ENCODE results near the gene SLC26A1.

SLC26A1 gene

GRCh38 chr4:998096-998691 lies 5.0 kb upstream of the SLC26A1 start:
- DNase-seq (ENCODE audit: low spot score), result no peak

DNA sequence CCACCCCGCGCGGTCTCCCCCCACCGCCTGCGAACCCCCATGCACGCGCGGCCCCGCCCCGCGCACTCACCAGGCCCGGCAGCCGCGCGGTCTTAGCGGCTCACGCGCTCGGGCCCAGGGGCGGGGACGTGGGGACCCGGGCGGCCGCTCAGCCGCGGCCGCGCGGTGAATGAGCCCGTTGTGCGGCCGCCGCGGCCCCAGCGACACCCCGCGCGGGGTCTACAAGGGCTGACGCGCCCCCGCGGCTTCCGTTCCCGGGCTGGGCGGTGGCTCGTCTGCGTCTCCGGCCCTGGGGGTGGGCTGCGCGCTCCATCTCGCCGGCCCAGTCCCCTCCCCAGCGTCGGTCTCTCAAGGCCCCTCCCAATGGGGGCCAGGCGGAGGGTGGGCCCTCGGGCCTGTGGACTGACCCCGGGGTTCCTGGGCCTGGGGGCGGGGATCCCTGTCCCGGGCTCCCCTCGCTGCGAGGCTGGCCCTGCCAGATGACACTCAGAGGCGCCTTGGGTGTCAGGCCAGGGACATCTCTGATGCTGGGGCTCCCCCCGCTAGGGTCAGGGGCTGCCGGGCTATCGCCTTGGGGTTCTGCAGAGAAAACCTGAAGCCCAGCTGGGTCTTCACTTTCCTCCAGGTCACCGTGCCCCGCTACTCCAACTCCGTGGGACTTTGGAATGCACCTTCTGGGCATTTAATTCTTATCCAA lies 4.3 kb upstream of the SLC26A1 start:
- DNase-seq (ENCODE audit: low spot score), result no peak

- no peak for DNase-seq (ENCODE audit: low spot score)
Observed at GRCh38 chr4:996997-997374, 3.8 kb upstream of the SLC26A1 start.

GRCh38 chr4:996030-996996 lies 3.1 kb upstream of the SLC26A1 start:
- no peak for DNase-seq (ENCODE audit: low spot score)

DNA sequence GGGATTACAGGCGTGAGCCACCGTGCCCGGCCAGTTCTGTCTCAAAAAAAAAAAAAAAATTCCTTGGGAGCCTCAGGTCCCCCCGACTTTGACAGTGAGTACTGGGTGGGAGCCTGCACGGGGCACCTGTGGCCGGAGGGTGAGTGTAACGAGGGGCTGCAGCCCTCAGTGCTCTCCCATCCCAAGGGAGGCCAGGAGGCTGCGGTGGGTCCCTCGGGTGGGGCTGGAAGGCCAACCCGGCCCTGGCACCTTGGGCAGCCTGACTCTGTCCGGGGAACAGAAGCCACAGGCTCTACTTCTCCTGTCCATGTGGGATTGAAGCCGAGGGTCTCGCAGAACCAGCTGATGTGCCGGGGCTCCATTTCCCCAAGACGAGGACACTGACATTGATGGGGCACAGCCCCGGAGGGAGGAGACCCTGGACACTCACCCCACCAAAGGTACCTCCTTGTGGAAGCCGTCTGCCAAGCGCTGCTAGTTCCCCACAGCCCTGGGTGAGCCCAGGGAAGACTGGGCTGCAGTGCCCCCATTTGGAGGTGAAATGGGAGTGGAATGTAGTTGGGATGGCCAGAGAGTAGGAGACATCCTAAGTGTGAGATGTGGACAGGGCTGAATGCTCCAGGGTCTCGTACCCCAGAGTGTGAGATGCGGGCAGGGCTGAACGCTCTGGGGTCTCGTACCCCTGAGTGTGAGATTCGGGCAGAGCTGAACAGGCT lies 2.3 kb upstream of the SLC26A1 start:
- DNase-seq (ENCODE audit: low spot score), result no peak

GRCh38 chr4:992297-993110 lies 700 bp downstream of the SLC26A1 start:
- no peak for DNase-seq (ENCODE audit: low spot score)

- no peak for DNase-seq (ENCODE audit: low spot score)
Observed at GRCh38 chr4:991451-992296, 1.5 kb downstream of the SLC26A1 start.

DNA sequence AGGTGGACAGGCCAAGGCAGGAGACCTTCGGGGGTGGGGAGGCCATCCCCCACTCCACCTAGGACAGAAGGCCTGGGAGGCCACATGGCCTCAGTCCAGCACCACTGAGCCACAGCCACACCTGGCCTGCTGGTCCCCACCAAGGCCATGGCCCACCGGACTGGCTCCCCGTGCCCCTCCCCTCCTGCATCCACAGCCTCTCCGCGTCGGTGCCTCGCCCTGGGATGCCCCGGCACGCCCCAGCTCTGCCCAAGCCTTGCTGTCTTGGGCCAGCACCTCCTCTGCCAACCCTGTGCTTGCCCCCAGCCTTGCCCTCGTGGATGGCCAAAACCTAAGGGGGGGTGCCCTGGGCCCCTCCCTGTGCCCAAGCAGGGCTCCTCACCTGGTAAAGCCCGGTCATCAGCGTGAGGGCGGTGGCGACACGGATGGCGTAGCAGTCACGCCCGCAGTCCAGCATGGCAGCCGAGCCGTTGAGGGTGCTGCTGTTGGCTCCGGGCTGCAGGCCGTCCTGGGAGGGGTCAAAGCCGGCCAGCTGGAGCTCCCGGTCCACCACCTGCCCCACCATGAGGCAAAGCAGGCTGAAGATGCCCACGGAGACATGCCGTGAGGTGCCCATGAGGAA lies 2.3 kb downstream of the SLC26A1 start:
- no peak for DNase-seq (ENCODE audit: low spot score)

DNA sequence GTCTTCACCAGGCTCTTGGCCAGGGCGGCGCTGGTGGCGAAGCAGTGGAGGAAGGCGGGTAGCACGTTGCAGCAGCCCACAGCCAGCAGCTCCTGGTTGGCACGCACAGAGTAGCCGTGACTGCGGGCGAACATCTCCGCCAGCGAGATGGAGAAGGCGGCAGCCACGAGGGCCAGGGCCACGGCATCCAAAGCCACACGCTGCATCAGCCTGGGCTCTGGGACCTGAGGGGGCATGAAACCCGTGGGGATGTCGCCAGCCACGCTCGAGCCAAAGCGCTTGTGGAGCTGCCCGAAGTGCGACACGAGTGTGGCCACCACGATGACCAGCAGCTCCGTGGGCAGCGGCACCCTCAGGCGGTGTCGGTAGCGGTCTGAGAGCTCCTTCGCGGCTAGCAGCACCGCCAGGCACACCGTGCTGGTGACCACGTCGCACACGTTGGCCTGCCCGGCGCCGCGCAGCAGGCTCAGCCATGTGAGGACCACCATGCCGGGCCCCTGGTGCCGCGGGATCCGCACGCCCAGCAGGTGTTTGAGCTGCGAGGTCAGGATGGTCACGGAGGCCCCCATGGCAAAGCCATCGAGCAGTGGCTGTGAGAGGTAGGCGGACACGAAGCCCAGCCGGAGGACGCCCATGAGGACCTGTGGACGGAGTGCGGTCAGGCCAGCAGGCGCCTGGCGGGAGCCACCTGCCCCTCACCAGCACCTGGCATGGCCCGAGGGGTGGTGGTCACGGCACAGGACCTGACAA lies 3.3 kb downstream of the SLC26A1 start:
- no peak for DNase-seq (ENCODE audit: low spot score)

DNA sequence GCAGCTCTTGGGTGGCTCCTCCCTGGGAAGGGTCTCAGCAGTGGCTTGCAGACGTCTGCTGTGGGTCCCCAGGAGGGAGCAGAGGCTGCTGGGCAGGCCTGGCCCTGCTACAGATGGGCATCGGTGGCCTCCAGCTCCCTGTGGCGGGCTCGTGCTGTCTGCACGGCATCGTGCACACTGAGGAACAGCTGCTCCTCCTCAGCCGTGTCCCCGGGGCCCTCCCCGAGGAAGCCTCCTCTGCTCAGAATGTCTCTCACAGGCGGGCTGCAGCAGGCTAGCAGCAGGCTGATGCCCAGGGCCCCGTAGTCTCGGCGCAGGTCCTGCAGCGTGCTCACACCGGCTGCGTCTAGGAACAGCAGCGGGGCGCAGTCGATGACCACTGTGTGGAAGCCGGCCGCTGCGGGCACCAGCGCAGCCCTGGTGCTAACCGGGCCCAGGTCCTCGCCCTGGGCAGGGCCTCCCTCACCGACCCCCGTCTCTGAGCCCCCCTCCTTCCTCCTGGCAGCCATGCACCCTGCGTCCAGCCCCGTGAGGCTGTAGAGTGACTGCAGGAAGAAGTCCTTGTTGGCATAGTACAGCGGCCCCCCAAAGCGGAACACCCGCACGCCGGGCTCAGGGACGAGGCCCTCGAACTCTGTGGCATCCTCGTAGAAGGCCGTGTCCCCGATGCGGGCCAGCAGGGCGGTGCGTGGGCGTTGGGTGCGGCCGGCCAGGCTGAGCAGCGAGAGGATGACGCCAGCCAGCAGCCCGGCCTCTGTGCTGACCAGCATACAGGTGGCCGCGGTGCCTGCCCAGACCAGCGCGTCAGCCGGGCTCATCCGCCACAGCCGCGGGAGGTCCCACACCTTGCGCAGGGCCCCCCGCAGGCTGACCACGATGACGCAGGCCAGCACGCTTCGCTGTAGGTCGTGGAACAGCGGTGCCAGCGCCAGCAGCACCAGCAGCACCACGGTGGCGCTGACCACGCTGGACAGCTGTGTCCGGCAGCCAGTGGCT lies 4.2 kb downstream of the SLC26A1 start:
- DNase-seq (ENCODE audit: low spot score), result no peak

DNA sequence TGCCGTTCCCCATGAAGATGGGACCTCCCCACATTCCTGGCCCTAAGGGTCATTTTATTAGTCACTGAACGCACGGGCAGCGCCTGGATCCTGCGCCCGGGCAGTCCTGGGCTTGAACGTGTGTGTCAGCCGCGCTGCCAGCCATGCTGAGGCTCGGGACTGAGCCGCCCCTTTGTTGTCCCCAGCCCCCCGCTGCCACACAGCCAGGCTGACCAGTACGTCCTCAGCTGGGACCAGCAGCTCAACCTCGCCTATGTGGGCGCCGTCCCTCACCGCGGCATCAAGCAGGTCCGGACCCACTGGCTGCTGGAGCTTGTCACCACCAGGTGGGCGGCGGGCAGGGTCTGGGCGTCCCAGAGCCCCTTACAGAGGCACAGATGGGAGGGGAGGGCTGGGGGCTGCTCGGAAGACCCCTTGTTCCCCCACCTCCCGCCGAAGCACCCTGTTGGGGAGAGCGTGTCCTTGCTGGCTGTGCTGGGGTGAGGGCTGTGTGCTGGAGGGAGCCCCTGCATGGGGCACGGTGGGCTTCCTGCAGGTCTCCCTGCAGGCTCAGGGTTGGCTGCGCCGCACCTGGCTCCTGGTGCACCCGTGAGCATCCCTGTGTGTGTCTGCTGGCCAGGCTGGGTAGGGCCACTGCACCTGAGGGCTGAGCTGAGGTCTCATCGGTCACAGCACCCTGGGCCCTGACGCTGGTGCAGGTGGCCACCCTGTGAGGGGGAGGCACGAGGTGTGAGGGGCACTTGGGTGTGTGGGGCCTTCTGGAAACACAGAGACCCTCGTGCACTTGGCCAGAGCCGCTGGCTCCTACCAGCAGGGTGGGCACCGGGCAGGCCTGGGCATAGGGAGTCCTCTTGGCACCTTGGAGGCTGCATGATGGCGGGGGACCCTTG lies 5.3 kb downstream of the SLC26A1 start:
- no peak for DNase-seq (ENCODE audit: low spot score)

DNA sequence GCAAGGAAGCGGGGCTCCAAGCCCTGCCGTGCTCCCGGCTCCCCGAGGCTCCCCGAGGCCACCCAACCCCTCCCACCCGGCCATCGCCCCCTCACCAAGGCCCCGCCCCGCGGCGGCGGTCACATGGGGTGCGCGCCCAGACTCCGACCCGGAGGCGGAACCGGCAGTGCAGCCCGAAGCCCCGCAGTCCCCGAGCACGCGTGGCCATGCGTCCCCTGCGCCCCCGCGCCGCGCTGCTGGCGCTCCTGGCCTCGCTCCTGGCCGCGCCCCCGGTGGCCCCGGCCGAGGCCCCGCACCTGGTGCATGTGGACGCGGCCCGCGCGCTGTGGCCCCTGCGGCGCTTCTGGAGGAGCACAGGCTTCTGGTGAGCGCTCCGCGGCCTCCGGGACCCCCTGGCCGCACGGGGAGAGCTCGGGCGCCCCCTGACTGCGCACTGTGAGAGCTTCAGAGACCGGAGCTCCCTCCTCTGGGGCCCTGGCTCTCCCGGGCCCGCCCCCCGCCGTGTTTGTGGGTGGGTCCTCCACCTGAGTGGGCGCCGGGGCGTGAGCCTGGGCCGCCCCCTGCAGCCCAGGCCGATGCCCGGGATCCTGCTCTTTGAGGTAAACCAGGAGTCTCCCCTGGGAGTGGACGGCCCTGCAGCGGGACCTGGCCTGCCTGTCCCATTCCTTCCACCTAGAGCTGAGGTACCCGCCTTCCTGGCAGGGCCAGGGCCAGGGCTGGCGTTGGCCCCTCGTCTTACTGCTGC lies 6.2 kb downstream of the SLC26A1 start, which contains the start of gene IDUA:
TSS of gene IDUA (plus strand) at position 166 of the 745 bp plus-strand sequence. CDS start at position 207, 41 bp downstream.
- peak; percentile 88 for DNase-seq (ENCODE audit: low spot score)

DNA sequence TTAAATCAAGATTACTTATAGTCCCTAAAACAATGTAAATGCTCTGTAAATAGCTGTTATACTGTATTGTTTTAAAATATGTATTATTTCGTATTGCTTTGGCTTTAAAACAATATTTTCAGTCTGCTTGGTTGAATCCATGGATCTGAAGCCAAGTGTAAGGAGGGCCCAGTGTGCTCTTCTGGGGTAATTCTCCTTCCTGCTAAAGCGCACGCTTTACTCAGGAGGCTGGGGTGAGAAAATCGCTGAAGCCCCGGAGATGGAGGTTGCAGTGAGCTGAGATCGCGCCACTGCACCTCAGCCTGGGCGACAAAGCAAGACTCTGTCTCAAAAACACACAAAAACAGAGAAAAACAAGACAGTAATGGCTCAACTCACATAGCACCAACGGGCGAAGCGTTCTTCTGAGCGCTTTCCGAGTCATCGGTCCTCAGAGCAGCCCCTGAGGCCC lies 6.8 kb downstream of the SLC26A1 start:
- DNase-seq (ENCODE audit: low spot score), result no peak

- DNase-seq (ENCODE audit: low spot score), result peak; percentile 39
Observed at GRCh38 chr4:985123-985830, 7.9 kb downstream of the SLC26A1 start.

GRCh38 chr4:984336-985054 lies 8.7 kb downstream of the SLC26A1 start:
- no peak for DNase-seq (ENCODE audit: low spot score)

Measured in Ammon's horn (tissue), 1 donor.